GM12878 (cell line): ENCODE measurements around the gene RERE.

Experiments used
- CREB1 ChIP-seq: IDR thresholded peaks from 2 replicates; pipeline ENCODE4 v1.6.1; 2012; ENCODE audit warnings: low read depth, mild to moderate bottlenecking, inconsistent platforms
- EZH2 ChIP-seq: IDR thresholded peaks from 2 replicates; pipeline ENCODE4 v1.6.1; 2012; ENCODE audit warnings: low read depth, mild to moderate bottlenecking, control low read depth, inconsistent platforms, low read length, borderline replicate concordance; ENCODE audit not compliant: control insufficient read depth
- FOS ChIP-seq: IDR thresholded peaks from 3 replicates; pipeline ENCODE4 v1.6.1; 2011; ENCODE audit warnings: borderline replicate concordance; ENCODE audit not compliant: insufficient read length; ENCODE audit errors: extremely low read depth
- MXI1 ChIP-seq: fragments of 150-350 bp; IDR thresholded peaks from 2 replicates; pipeline ENCODE4 v1.6.1; 2011; ENCODE audit warnings: low read depth, mild to moderate bottlenecking, inconsistent platforms, low read length, improper control_type of control experiment
- NRF1 ChIP-seq: conservative IDR thresholded peaks from 2 replicates; pipeline ENCODE4 v1.6.1; 2011; ENCODE audit warnings: mild to moderate bottlenecking, low read depth, low read length, improper control_type of control experiment
- SMC3 ChIP-seq: IDR thresholded peaks from 2 replicates; pipeline ENCODE4 v1.6.1; 2011; ENCODE audit warnings: low read length, improper control_type of control experiment, borderline replicate concordance
- SRF ChIP-seq, 2 experiments: IDR thresholded peaks; 2 replicates each; pipeline ENCODE4 v1.6.1; 2011; ENCODE audit warnings: low read depth in 2 of 2, low read length in 2 of 2, mild to moderate bottlenecking in 1 of 2, moderate library complexity in 1 of 2
- TF ChIP-seq, protein P1 (sequence below): IDR thresholded peaks from 2 replicates; pipeline ENCODE4 v1.6.1; 2011; ENCODE audit warnings: low read depth, mild to moderate bottlenecking, low read length, moderate library complexity, borderline replicate concordance; ENCODE audit errors: extremely low read depth

DNA sequence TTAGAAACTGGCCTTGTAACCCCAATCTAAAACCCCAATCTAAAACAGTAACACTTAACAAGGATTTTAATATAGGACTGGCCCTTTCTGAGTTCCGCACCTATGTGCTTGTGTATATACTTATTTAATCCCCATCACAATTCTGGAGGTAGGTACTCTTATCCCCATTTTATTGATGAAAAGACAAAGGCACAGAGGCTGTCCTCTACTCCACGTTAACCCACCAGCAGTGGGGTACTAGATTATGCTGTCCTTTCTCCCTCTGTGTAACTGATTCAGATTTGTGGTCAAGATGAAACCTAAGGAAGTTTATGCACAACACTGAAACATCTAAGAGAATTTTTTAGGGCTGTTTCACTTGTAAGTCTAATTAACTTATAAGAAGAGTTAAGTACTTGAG, 175.3 kb downstream of the RERE start:
- no peak for TF ChIP-seq CREB1
- no peak for TF ChIP-seq EZH2
- TF ChIP-seq, protein P1, sequence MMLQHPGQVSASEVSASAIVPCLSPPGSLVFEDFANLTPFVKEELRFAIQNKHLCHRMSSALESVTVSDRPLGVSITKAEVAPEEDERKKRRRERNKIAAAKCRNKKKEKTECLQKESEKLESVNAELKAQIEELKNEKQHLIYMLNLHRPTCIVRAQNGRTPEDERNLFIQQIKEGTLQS: no peak
- TF ChIP-seq SMC3: no peak
- no peak for TF ChIP-seq NRF1
- TF ChIP-seq FOS: no peak
- TF ChIP-seq MXI1: no peak
- TF ChIP-seq SRF (IDR thresholded peaks at IDR 0.05; ENCODE audit: low read depth in 2 of 2, low read length in 2 of 2): no peak
